ENCODE data around the gene TBL3.

- no peak for TF ChIP-seq POLR3A (IDR thresholded peaks at IDR 0.05; ENCODE audit: borderline replicate concordance, extremely low read depth, insufficient read depth, insufficient read length)
- no peak for TF ChIP-seq ZNF583 (CRISPR knock-in tag; IDR thresholded peaks at IDR 0.05)
- no peak for TF ChIP-seq KAT2B (IDR thresholded peaks at IDR 0.05; ENCODE audit: low read depth, low read length)
These were observed 29.2 kb downstream of the TBL3 start for GRCh38 chr16:2001035-2001434.
